Caco-2 (cell line): ENCODE results near the gene TTC16. TPM values are rescaled to one million over a fixed set of nuclear protein-coding genes. Genes with fewer than 3 reads are reported as not detected.

Experiments used
- BruUV-seq: library from RNA; stranded (reverse); fragments of 400-500 nt; replicated peaks from 2 replicates; lab custom pipeline; 2021; lab: Mats Ljungman, UMichigan
- CTCF ChIA-PET: fragments of 300-600 bp; sonication (Branson Sonifier 250); formaldehyde crosslinking; loops from one replicate; lab custom pipeline; 2022; ENCODE audit warnings: antibody characterized with exemption; lab: Charles Lee
- POLR2A ChIA-PET: fragments of 300-600 bp; sonication (Branson Sonifier 250); formaldehyde crosslinking; loops from one replicate; lab custom pipeline; 2022; ENCODE audit warnings: antibody characterized with exemption; lab: Charles Lee
- DNase-seq, 2 experiments: peaks; one replicate each; pipeline versions ENCODE4 v3.0.0 to v3.0.0-alpha.2; 2020 to 2022
- H3K27me3 ChIP-seq: replicated peaks from 2 replicates; pipeline ENCODE4 v1.6.0; 2011; ENCODE audit warnings: low read length; ENCODE audit not compliant: control insufficient read depth, insufficient read depth
- H3K36me3 ChIP-seq: 2 replicates; pipeline ENCODE4 v1.5.1; 2011; ENCODE audit warnings: low read length; ENCODE audit not compliant: control insufficient read depth, insufficient read depth
- H3K4me1 ChIP-seq: fragments of 250-450 bp; sonication (Bioruptor Pico); 2 replicates; pipeline ENCODE4 v1.5.1; 2020; ENCODE audit warnings: mild to moderate bottlenecking
- H3K4me3 ChIP-seq: 2 replicates; pipeline ENCODE4 v1.5.1; 2011; ENCODE audit warnings: low read depth, mild to moderate bottlenecking, control low read depth, low read length
- H3K9me3 ChIP-seq: fragments of 250-450 bp; sonication (Bioruptor Pico); 2 replicates; pipeline ENCODE4 v1.5.1; 2020; ENCODE audit warnings: mild to moderate bottlenecking, moderate library complexity
- H3K27ac Mint-ChIP-seq: one replicate; pipeline ENCODE4 v1.8.0; 2022; ENCODE audit warnings: mixed read lengths; ENCODE audit not compliant: unreplicated experiment
- H3K27me3 Mint-ChIP-seq: one replicate; pipeline ENCODE4 v1.8.0; 2022; ENCODE audit warnings: mixed read lengths; ENCODE audit not compliant: insufficient read depth, unreplicated experiment
- H3K36me3 Mint-ChIP-seq: one replicate; pipeline ENCODE4 v1.8.0; 2022; ENCODE audit warnings: mild to moderate bottlenecking, mixed read lengths; ENCODE audit not compliant: insufficient read depth, unreplicated experiment
- H3K4me1 Mint-ChIP-seq: one replicate; pipeline ENCODE4 v1.8.0; 2022; ENCODE audit warnings: low read depth, mixed read lengths; ENCODE audit not compliant: unreplicated experiment
- H3K4me3 Mint-ChIP-seq: one replicate; pipeline ENCODE4 v1.8.0; 2022; ENCODE audit warnings: mild to moderate bottlenecking, moderate library complexity, mixed read lengths; ENCODE audit not compliant: unreplicated experiment
- H3K9me3 Mint-ChIP-seq: one replicate; pipeline ENCODE4 v1.8.0; 2022; ENCODE audit warnings: mixed read lengths; ENCODE audit not compliant: unreplicated experiment
- intact Hi-C: fragments of 100-400 bp; cut with micrococcal nuclease; formaldehyde crosslinking; loops from one replicate; pipeline ENCODE4 v1.10.0; 2022; ENCODE audit not compliant: unreplicated experiment
- total RNA-seq: library from RNA; stranded (reverse); gene quantifications from 2 replicates; pipeline ENCODE4 v1.2.3, GENCODE V29; 2022
- TF ChIP-seq, protein P1 (sequence below), 2 experiments: fragments of 200-600 bp in 1 of 2; IDR thresholded peaks; 1 replicate in 1 of 2; 2 replicates in 1 of 2; pipeline versions ENCODE4 v1.5.1 to v1.8.0; 2011 to 2022; ENCODE audit warnings: antibody characterized with exemption in 1 of 2, control low read depth in 1 of 2, inconsistent platforms in 1 of 2, low read depth in 1 of 2, low read length in 1 of 2, mild to moderate bottlenecking in 1 of 2, moderate library complexity in 1 of 2; ENCODE audit not compliant: insufficient read depth in 1 of 2, severe bottlenecking in 1 of 2, unreplicated experiment in 1 of 2

Gene TTC16
- total RNA-seq, 1 experiment from 2014 or later, result not detected

DNA sequence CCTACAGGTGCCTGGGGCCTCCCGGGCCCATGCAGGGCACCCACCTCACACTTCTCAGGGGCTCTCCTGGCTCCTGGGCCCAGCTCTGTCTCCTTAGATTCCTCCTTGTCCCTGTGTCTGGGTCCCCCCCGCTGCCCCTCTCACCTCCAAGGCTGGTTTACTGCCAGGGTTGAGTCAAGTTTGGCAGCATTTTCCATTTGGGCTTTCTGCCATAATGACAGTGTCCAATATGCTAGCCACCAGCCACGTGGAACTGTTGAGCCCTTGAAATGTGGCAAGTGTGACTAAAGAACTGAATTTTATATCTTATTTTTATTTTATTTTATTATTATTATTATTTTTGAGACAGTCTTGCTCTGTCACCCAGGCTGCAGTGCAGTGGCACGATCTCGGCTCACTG is 1.9 kb downstream of the TTC16 start:
- Histone ChIP-seq H3K9me3 (no peaks in the 10 kb centered on the region), H3K36me3 (no peaks in the 10 kb centered on the region), H3K4me1 (peaks cover 4% of the 10 kb centered on the region; the same call in 1 of the 2 replicates), H3K4me3 (no peak overlapping the region), H3K27me3 (no peaks in the 10 kb centered on the region)
- intact Hi-C loops, result no loop called here
- Mint-ChIP-seq H3K4me1 (peaks cover 7% of the 10 kb centered on the region), H3K27me3 (peaks cover 4% of the 10 kb centered on the region), H3K27ac (no peak overlapping the region), H3K4me3 (no peak overlapping the region), H3K9me3 (no peaks in the 10 kb centered on the region), H3K36me3 (peaks cover 6% of the 10 kb centered on the region)
- no peak for DNase-seq
- ChIA-PET CTCF (no interaction called here), POLR2A (no interaction called here)
- BruUV-seq, result no TSS peak
- TF ChIP-seq, protein P1, sequence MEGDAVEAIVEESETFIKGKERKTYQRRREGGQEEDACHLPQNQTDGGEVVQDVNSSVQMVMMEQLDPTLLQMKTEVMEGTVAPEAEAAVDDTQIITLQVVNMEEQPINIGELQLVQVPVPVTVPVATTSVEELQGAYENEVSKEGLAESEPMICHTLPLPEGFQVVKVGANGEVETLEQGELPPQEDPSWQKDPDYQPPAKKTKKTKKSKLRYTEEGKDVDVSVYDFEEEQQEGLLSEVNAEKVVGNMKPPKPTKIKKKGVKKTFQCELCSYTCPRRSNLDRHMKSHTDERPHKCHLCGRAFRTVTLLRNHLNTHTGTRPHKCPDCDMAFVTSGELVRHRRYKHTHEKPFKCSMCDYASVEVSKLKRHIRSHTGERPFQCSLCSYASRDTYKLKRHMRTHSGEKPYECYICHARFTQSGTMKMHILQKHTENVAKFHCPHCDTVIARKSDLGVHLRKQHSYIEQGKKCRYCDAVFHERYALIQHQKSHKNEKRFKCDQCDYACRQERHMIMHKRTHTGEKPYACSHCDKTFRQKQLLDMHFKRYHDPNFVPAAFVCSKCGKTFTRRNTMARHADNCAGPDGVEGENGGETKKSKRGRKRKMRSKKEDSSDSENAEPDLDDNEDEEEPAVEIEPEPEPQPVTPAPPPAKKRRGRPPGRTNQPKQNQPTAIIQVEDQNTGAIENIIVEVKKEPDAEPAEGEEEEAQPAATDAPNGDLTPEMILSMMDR (IDR thresholded peaks at IDR 0.05; ENCODE audit: insufficient read depth in 1 of 2, low read depth in 1 of 2, low read length in 1 of 2, severe bottlenecking in 1 of 2, unreplicated experiment in 1 of 2), result no peak

DNA sequence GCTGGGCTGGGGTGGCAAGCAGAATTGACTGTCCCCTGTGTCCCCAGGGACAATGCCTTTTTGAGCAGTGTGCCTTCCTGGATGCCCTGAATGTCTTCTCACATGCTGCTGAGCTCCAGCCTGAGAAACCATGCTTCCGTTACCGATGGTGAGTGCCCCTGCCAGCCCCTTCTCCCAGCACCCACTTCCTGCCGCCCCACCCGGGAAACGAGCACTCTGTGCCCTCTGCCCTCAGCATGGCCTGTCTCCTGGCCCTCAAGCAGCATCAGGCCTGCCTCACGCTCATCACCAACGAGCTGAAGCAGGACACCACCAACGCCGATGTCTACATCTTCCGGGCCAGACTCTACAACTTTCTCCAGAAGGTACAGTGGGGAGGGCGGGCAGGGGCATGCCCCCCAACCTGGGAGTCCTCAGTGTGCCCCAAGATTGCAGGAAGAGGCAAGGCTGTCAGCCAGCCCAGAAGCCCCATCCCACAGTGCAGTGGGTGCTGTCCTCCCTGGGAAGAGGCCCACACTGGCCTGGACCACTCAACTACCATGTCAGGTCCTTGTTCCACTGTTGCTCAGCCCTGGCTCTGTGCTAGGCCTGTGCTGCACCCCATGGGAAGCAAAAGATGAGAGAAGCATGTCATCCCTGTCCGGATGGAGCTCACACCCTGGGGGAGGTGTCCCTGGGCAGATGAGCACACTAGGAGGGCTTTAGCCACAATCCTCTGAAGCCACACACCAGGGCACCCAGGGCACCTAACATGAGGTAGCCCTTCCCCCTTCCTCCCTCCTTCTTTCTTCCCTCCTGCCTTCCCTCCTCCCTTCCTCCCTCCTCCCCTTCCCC is 4.4 kb downstream of the TTC16 start:
- Histone ChIP-seq H3K4me1 (0 out of 2 replicates have a peak, but pooled peaks cover 4% of the 10 kb centered on the region), H3K4me3 (no peak overlapping the region), H3K27me3 (no peaks in the 10 kb centered on the region), H3K9me3 (no peaks in the 10 kb centered on the region), H3K36me3 (no peaks in the 10 kb centered on the region)
- Mint-ChIP-seq H3K9me3 (no peaks in the 10 kb centered on the region), H3K36me3 (peaks cover 6% of the 10 kb centered on the region), H3K27me3 (peaks cover 4% of the 10 kb centered on the region), H3K4me3 (no peak overlapping the region), H3K27ac (no peak overlapping the region), H3K4me1 (peaks cover 7% of the 10 kb centered on the region)
- TF ChIP-seq, protein P1 (IDR thresholded peaks at IDR 0.05; ENCODE audit: insufficient read depth in 1 of 2, low read depth in 1 of 2, low read length in 1 of 2, severe bottlenecking in 1 of 2, unreplicated experiment in 1 of 2), result no peak
- ChIA-PET CTCF (interaction anchor here (0.6 to 1.0 kb wide), 2 partner anchors 15 to 135 kb away, joined by 3 read pairs; partner anchors contain the start of gene TOR2A), POLR2A (no interaction called here)
- BruUV-seq, result no TSS peak
- intact Hi-C loops, result no loop called here
- no peak for DNase-seq

DNA sequence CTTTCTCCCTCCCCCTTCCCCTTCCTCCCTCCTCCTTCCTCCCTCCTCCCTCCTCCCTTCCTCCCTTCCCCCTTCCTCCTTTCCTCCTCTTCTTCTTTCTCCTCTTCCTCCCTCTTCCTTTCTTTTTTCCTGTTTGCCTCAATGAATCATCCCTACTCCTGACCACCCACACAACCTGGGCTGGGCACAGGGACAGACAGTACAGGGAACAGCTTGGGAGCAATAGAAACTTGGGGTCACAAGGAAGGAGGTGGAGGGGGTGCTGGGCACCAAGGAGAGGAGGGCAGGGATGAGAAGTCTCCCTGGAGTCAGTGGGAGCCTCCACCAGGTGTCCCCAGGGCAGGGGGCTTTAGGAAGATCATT is 5.0 kb downstream of the TTC16 start:
- Histone ChIP-seq H3K4me1 (0 out of 2 replicates have a peak, but pooled peaks cover 4% of the 10 kb centered on the region), H3K4me3 (no peak overlapping the region), H3K36me3 (no peaks in the 10 kb centered on the region), H3K27me3 (no peaks in the 10 kb centered on the region), H3K9me3 (no peaks in the 10 kb centered on the region)
- Mint-ChIP-seq H3K27ac (no peak overlapping the region), H3K9me3 (no peaks in the 10 kb centered on the region), H3K27me3 (peaks cover 4% of the 10 kb centered on the region), H3K4me1 (peaks cover 4% of the 10 kb centered on the region), H3K4me3 (no peak overlapping the region), H3K36me3 (peaks cover 1% of the 10 kb centered on the region)
- ChIA-PET POLR2A (no interaction called here), CTCF (interaction anchor here (0.6 to 1.0 kb wide), 3 partner anchors 14 to 152 kb away, joined by 3 read pairs; partner anchors contain the start of gene TOR2A)
- intact Hi-C loops, result no loop called here
- BruUV-seq, result no TSS peak
- TF ChIP-seq, protein P1 (IDR thresholded peaks at IDR 0.05; ENCODE audit: insufficient read depth in 1 of 2, low read depth in 1 of 2, low read length in 1 of 2, severe bottlenecking in 1 of 2, unreplicated experiment in 1 of 2), result no peak
- no peak for DNase-seq
